ENCODE measurements around the gene TMEM255B.

Gene TMEM255B

DNA sequence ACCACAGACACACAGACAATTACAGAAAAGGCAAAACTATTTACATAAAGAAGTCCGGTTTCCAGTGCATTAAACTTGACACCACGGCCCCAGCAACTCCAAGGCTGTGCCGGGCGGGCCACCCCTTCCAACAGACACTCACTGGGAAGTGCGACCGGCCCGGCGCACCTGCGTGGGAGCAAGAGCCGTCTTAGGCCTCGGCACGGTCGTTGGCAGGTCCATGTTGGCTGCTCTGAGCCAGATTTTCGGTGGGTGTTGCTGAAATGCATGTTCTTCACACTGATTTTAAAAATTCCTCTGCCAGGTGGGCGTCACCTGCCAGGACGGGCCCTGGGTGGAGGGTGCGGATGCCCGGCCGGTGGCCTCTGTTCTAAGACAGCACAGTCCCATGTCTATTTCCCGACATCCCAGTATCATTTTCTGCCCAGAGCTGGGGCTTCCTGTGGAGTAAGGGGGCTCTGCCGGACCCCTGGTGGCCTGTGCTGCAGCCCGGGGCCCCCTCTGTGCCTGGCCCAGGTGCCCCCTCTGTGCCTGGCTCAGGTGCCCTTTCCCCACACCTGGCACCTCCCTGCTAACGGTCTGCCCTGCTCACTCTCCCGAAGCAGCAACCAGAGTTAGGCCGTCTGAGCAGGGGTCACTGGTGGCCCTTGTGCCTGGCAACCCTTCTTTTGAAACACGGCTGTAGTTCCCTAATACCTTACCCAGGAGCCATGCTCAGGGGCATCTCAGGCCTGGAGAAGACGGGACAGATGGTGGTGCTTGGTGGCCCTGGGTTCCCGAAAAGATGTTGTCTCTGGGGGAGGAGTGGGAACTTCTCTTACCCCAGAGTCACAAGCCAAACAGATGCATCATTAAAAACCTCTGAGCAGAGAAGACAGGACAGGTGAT lies 9.2 kb downstream of the TMEM255B start:
- no peak overlapping the region for H3K4me3 ChIP-seq (ENCODE audit: control insufficient read depth, low read depth, low read length)
- TF ChIP-seq, protein P1, sequence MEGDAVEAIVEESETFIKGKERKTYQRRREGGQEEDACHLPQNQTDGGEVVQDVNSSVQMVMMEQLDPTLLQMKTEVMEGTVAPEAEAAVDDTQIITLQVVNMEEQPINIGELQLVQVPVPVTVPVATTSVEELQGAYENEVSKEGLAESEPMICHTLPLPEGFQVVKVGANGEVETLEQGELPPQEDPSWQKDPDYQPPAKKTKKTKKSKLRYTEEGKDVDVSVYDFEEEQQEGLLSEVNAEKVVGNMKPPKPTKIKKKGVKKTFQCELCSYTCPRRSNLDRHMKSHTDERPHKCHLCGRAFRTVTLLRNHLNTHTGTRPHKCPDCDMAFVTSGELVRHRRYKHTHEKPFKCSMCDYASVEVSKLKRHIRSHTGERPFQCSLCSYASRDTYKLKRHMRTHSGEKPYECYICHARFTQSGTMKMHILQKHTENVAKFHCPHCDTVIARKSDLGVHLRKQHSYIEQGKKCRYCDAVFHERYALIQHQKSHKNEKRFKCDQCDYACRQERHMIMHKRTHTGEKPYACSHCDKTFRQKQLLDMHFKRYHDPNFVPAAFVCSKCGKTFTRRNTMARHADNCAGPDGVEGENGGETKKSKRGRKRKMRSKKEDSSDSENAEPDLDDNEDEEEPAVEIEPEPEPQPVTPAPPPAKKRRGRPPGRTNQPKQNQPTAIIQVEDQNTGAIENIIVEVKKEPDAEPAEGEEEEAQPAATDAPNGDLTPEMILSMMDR (IDR thresholded peaks at IDR 0.05; ENCODE audit: control insufficient read depth, insufficient read depth, low read depth, low read length, missing control alignments), result no peak
- DNase-seq (ENCODE audit: low read depth), result no peak

DNA sequence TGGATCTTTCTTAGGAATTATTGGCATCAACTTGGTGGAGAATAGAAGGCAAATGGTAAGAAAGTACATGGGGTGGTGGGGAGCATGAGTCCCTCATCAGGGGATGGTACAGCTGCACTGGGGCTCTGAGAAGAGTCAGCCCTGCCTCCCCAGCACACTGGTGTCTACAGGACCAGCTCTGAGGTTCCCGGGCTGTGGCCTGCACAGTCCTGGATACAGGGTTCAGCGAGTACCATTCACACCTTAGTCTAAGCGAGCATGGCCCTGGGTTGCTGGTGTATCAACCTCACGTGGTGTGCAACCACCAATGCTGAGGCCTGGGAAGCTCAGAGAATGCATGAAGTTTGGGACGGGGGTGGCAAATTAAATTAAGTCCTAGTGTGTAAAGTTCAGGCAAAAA lies 10.1 kb downstream of the TMEM255B start:
- TF ChIP-seq, protein P1 (IDR thresholded peaks at IDR 0.05; ENCODE audit: control insufficient read depth, insufficient read depth, low read depth, low read length, missing control alignments), result no peak
- no peak for DNase-seq (ENCODE audit: low read depth)
- H3K4me3 ChIP-seq (ENCODE audit: control insufficient read depth, low read depth, low read length), result no peak overlapping the region

DNA sequence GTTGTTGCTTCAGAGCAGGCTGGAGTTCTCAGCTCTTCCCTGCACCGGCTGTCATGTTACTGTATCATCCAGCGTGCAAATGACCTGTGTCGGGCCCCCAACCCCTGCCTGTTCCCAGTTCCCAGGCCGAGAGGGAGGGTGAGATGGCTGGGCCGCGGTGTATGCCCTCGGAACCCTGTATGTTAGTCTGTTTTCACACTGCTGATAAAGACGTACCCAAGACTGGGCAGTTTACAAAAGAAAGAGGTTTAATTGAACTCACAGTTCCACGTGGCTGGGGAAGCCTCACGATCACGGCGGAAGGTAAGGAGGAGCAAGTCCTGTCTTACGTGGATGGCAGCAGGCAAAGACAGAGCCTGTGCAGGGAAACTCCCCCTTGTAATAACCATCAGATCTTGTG lies 10.9 kb downstream of the TMEM255B start:
- H3K4me3 ChIP-seq (ENCODE audit: control insufficient read depth, low read depth, low read length), result no peak overlapping the region
- TF ChIP-seq, protein P1 (IDR thresholded peaks at IDR 0.05; ENCODE audit: control insufficient read depth, insufficient read depth, low read depth, low read length, missing control alignments), result no peak
- DNase-seq (ENCODE audit: low read depth), result no peak

DNA sequence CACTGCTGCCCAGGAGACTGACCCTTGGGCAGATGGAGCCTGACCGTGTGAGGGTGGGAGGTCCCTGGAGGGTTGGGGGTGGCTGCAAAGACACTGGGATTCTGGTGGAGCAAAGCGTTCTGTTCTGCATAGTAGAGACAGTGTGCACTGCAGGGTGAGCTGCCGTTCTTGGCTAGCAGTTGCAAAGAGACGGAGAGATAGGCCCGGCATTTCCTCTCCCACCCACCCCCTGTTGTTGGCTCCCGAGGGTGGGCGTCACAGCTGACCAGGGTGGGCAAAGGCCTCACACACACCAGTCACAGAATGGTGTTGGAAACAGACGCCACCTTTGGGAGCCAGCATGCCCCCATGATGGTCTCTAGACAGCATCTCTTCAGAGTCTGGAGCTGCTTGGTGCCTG lies 11.4 kb downstream of the TMEM255B start:
- no peak overlapping the region for H3K4me3 ChIP-seq (ENCODE audit: control insufficient read depth, low read depth, low read length)
- TF ChIP-seq, protein P1 (IDR thresholded peaks at IDR 0.05; ENCODE audit: control insufficient read depth, insufficient read depth, low read depth, low read length, missing control alignments), result no peak
- no peak for DNase-seq (ENCODE audit: low read depth)

DNA sequence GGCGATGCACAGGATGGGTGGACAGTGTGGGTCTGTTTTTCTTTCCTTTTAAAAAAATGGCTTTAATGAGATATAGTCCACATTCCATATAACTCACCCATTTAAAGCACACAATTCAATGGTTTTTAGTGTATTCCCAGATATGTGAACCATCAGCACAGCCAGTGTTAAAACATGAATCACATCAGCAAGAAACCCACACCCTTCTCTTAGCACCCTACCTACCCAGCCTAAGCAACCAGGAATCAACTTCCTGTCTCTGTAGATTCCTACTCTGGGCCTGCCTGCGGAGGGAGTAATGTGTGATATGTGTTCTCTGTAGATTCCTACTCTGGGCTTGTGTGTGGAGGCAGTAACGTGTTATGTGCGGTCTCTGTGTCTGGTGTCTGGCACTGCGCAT lies 11.9 kb downstream of the TMEM255B start:
- TF ChIP-seq, protein P1 (IDR thresholded peaks at IDR 0.05; ENCODE audit: control insufficient read depth, insufficient read depth, low read depth, low read length, missing control alignments), result no peak
- H3K4me3 ChIP-seq (ENCODE audit: control insufficient read depth, low read depth, low read length), result no peak overlapping the region
- DNase-seq (ENCODE audit: low read depth), result no peak

DNA sequence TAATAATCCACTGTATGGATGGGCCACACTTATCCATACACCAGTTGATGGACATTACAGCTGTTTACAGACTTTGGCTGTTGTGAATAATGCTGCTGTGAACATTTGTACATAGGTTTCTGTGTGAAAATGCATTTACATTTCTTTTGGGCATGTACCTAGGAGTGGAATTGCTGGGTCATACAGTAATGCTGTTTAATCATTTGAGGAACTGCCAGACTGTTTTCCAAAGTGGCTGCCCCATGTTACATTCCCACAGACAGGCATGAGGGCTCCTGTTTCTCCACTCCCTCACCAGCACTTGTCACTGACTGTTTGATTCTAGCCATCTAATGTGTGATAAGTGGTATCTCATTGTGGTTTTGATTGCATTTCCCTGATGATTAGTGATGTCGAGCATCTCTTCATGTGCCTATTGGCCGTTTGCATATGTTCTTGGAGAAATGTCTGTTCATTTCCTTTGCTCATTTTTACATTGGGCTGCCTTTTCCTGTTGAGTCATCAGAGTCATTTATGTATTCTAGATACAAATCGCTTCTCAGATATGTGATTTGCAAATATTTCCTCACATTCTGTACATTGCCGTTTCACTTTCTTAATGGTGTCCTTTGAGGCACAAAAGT lies 12.8 kb downstream of the TMEM255B start:
- no peak for DNase-seq (ENCODE audit: low read depth)
- no peak overlapping the region for H3K4me3 ChIP-seq (ENCODE audit: control insufficient read depth, low read depth, low read length)
- TF ChIP-seq, protein P1 (IDR thresholded peaks at IDR 0.05; ENCODE audit: control insufficient read depth, insufficient read depth, low read depth, low read length, missing control alignments), result no peak

Measured in AG09309 (cell line).